Measurements from ENCODE around the gene MPHOSPH9. TPM values are rescaled to one million over a fixed set of nuclear protein-coding genes. Genes with fewer than 3 reads are reported as not detected.

Gene MPHOSPH9
- total RNA-seq, 1 donor from 2014 or later = 62.9 TPM

DNA sequence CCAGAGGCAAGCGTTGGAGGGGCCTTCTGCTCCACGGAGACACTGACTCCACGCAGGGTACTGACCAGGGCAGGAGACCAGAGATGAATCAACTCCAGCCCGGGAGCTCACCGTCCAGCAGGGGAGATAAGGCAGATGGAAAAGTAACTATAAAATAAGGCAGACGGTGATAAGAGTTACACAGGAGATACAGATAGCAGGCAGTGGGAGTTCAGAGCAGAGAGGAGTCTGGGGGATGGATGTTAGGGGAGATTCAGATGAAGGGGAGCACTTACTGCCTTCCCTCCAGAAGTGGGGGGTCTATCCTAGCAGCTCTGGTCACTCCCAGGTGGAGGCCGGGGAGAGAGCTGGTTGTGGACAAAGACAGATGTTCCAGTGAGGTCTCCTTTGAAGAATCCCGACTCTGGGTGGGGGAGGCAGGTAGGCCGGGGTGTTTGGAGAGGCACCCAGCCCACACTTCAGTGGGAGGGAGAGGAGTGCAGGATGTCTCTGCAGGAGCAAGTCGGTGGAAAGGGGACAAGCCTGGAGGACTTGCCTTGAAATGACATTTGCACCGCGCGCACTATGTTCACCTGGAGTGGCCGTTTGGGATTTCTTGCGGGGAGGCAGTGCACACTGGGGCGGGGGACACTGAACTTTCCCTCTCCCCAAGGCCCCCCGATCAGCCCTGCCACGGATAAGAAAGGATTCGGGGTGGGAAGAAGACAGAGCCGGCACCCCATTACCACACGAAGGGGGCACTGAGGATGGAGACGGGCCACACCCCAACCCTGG lies 83.3 kb downstream of the MPHOSPH9 start:
- DNase-seq = no peak

DNA sequence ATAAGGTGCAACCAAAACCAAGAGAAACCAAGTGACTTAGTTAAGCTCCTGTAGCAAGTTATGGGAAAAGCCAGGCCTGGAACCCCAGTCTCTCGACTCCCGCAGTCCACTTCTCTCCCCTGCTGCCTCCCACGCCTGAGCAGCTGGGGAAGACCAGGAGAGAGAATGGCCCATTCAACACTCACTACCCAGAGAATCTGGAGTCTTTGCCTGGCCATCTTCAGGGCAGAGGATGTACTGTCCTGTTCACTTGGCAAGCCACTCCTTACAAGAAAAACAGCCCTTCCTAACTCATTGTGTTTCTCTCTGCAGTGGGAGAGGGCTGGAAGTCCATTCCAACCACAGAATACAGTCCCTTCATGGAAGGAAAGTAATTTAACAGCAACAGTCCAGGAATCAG lies 83.9 kb downstream of the MPHOSPH9 start:
- DNase-seq = no peak

DNA sequence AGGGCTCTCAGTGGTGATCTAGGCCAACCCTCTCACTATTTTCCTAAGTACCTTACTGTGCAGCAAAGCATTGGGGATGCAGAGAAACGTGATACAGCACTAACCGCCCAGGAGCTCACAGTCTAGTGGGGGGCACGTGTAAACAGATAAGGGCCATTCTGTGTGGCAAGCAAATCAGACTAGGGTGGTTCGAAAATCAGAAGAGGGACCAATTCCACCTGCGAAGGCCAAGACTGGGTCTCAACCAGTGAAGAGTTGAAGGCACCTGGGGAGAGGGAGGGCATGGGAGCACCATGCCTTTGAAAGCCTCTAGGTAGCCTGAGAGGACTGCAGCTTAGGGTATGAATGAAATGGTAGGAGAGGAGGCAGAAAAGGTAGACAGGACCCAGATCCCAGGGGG lies 84.3 kb downstream of the MPHOSPH9 start:
- no peak for DNase-seq

DNA sequence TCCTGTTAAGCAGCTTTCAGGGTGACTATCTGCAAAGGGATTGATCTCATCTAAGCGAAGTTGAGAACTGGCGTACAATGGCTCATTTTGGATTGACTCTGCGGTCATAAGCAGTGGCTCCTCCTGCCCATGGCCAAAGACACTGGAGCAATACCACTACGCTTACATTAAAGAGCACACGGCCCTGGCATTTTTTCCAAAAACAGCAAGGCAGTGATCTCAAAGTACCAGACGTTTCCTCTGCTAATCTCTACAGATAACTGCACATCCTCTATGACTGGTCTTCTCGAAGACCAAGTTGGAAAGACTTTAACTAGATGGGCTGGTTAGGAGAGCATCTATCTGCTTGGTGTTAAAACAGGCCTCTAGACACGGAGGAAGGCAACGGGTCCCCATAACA lies 84.7 kb downstream of the MPHOSPH9 start:
- no peak for DNase-seq

DNA sequence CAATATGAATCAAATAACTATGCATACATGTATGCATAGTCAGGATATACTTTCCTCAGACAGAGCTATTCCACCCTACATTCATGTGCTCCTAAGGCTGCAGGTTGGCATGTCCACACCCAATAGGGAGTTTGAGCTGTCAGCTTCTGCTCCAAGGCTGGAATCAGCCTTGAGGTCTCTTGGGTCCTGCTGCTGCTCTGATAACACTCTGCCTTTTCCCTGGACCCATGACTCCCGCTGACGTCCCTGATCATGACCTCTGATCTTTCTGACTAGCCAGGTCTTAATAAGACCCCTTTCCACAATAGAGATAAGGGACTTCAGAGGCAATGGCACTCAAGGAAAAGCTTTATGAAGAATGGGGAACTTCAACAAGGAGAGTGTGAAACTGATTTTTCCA lies 87.7 kb downstream of the MPHOSPH9 start:
- no peak for DNase-seq

DNA sequence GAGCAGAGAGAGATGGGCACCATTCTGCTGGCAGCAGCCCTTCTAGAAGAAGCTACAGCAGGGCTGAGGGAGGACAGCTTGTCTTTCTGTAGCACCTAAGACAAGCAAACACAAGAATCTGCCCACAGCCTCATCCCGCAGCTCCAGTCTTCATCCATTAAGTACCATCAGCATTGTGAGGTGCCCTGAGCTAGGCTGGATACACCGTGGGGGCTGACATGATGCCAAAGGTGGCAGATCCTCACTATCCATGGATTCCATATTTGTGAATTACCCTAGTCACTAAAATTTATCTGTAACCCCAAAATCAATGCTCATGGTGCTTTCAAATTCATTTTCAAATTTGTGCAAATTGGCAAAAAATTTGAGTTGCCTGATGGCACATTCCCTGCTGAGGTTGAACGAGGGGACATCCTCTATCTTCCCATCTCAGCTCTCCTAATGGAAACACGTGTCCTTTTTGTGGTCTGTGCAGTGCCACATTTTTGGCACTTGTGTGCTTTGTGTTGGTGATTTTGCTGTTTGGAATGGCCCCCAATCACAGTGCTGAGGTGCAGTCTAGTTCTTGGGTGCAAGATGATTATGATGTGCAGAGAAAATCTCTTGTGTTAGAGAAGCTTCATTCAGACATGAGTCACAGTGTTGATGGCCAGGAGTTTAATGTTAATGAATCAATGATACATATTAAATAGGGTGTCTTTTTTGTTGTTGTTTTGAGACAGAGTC lies 89.0 kb downstream of the MPHOSPH9 start:
- no peak for DNase-seq

DNA sequence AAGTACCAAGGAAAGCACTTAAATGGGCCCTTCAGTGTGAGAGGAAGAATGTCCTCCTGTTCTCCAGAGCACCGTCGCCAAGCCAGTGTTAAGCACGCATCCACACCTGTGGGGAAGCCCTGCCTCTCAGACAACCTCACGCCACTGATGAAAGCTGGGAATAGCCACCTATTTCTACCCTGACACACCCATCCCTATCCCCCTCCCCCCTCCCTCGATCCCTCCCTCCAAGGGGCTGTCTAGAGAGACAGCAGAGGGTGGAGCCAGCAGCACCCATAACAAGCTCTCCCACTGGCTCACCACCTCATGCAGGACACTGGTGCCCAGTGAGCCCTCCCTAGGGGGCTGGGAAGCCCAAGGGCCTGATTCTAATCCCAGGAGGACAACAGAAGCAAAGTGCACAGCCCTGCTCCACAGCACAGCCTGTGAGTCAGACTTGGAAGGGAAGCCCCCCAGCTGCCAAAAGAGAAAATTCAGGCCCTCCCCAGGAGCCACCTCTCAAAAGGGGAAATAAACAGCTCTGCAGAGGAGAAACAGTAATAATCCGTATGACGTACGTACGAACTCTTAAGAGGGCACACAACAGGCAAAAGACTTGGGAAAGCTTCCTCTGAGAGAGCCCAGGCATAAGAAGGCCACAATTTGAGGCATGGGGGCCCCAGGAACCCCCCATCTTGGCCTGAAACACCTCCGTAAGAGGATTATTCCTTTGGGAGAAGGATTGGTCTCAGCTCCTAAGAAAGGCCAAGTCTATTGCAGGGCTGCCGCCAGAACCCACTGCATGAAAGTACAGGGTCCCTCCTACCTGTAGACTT lies 89.8 kb downstream of the MPHOSPH9 start:
- no peak for DNase-seq

DNA sequence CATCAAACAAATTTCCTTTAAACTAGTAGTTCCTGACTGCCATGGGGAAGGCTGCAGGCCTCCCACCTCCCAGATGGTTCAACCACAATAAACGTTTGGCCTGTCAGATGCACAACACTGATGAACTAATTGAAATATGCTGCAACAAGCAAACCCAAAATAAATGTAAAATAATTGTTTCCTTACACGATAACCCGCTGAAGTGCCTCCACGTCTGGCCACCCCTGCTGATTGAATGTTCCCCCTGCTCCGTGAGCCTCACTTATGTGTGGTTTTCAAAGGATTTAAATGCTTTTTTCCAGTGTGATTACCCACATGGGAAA lies 90.5 kb downstream of the MPHOSPH9 start:
- no peak for DNase-seq

DNA sequence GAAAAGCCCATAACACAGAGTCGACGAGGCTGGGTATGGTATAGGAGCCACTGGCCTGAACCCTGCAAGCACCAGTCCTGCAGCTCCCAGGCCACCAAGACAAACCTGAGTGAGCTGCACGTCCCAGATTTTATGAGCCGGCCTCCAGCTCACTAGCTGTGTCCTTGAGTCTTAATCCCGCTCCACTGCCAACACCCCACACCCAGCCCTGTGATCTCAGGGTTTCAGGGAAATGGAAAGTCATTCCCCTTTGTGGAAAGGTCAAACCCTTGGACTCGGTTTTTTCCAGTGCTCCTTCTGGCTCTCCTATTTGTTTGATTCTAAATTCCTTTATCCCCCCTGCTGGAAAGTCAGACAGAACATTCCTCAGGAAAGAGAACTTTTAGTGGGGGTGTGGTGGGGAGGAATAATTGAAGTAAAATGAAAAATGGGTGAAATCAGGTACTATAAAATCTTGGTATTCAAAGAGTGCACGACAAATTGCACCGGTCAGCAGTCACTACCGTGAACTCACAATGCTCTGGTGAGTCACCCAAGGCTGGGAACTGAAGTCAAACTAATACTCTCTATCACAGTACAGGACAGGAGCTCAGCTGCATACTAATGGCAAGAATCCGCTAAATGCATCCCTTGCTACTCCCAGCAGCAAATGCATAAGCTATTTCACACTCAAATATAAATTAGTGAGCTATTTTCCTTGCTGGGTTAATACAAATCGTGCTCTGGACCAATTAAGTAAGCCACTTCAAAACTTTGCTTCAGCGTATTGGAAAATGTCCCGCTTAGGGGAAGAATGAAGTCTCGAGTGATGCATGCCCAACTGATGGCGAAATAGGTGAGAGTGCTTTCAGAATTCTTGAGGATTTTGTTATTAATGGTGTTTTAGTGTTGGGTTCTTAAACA lies 91.1 kb downstream of the MPHOSPH9 start:
- DNase-seq = no peak

DNA sequence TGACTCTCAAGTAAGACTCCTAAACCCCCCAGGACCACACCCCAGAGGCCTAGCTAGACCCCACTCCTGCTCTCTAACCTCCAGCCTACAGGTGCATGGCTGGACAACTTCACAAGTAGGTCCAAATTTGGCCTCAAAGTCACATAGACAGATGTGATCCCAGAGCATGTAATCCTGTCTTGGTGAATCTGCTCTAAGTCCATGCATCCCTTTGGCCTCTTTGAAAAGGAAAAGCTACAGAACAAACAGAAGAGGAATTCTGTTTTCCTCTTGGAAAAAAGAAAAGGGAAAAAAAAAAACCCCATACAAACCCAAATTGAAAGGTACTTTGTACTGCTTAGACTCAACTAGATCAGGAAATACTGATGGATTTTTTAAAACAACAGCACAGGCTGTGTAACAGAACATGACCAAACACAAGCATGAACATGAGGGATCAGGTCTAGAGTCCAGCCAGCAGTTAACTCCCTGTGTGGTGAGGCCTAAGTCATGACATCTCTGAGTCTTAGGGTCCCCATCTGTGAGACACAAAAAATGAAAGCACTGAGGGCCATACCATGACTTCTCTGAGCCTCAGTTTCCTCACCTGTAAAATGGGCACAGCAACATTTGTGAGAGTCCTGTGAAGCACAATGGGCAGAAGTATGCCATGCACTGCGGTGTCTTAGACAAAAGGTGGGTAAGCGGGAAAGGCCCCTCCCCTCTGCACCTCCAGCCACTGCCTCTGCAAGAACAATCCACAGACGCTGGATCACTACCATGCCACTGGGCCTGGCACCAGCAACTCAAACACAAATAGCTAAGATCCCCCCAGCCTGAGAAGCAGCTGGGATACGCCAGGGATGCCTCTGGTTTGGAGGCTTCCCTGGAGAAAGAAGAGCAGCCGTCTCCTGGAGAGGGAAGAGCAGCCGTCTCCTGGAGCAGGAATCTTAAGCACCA lies 92.0 kb downstream of the MPHOSPH9 start:
- no peak for DNase-seq

DNA sequence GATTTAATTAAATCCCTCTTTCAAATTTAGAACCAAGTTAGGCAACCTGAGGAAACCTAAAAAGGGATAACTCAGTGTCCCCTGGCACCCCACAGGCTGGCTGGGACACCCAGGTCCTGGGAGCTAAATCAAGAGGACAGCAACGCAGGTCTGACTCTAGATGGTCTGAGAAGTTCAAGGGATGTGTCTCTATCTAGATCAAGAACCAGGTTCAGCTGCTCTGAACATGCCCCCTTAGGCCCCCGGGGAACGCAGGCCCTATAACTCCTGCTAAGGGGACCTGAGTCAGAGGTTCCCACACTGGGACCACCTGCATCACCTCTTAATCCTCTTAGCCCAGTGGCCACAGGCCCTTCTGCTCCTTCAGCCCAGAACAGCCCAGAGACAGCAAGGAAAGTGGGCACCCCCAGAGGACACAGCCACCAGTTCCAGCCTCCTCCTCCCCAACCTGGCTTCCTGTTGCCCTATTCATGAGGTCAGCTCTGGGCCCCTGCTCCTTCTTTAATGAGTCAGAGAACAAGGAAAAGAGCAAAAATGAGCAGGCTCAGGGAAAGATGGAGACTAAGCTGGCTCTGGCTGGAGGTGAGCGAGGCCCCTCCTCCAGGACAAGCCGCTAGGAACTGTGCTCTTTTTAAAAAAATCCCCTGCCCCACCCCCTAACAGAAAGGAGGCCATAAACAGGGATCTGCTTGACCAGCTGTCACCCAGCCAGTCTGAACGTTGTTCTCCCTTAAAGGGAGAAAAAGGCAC lies 92.8 kb downstream of the MPHOSPH9 start:
- DNase-seq = peak; percentile 71

DNA sequence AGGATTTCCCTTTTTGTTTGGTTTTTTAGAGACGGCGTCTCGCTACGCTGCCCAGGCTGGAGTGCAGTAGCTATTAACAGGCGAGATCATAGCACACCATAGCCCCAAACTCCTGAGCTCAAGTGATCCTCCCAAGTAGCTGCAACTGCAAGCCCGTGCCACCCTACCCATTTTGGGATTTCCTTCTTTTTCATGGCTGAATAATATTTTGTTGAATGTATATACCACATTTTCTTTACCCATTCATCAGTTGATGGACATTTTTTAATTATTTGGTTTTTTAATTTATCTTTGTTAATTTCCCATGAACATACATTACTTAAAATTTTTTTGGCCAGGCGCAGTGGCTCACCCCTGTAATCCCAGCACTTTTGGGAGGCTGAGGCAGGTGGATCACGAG lies 97.3 kb downstream of the MPHOSPH9 start:
- DNase-seq = no peak

DNA sequence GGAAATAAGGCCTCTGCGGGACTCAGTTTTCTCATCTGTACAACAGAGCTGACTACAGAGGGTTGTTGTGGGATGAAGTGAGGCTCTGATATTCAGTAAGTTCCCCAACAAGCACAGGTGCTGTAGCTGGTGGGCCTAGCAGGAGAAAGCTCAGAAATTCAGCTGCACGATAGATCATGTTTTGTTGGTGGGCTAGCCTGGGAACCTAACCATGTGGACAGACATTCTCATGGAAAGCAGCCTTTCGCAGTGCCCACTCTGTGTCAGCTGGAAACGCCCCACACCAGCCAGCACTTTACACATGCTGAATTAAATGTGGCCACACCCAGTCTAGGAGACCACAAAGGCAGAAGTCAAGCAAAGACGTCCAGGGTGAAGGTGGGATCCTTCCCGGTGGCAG lies 98.1 kb downstream of the MPHOSPH9 start:
- DNase-seq = no peak

DNA sequence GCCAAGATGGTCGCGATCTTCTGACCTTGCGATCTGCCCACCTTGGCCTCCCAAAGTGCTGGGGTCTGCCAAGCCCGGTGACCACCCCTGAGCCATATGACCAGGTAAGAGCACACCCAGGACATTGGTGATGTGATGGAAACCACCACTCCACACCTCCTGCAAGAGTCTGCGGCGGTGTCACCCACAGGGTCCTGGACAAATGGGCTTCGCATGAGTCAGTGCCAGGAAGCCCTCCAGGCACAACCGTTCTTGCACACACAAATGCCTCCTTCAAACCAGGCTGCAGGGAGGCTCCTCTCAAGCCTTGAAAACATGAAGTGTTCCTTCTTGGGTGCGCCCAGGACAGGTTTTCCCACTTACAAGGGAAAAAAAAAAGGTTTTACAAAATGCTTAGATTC lies 98.7 kb downstream of the MPHOSPH9 start:
- DNase-seq = peak; percentile 51

DNA sequence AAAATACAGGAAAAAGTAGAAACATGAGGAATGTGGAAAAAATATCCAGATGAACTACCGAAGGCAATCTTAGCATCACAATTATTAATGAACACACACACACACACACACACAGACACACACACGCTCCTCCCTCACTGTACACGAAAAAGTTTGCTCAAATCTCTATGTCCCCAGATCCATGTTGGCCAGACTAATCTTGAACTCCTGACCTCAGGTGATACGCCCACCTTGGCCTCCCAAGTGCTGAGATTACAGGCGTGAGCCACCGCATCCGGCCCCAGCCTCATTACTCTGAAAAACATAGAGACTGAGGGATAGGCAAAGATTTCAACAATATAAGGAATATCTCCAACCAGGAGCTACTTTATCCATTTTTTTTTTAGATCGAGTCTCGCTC lies 99.2 kb downstream of the MPHOSPH9 start:
- DNase-seq = no peak

DNA sequence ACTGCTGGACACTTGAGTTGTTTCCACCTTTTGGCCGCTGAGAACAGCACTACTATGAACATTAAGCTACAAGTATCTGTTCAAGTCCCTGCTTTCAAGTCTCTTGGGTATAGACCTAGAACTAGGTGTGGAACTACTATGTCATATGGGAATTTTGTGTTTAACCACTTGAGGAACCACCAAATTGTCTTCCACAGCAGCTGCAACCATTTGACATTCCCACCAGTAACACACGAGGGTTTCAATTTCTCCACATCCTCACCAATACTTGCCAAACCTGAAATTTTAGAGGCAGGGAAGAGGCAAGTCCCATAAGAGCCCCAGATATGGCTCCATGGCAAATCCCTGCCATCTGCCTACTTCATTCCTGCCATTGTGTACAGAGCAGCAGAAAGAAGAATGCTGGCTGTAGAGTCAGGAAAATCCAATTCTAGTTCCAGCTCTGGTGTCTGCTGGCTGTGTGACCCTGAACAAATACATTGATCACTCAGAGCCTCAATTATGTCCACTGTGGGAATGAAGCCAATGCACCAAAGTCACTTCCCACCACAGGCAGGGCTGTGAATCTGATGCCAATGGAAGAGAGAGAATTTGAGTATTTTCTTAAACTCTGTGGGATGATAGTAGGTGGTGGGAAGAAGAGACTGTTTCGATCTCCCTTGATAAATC lies 99.9 kb downstream of the MPHOSPH9 start:
- no peak for DNase-seq

DNA sequence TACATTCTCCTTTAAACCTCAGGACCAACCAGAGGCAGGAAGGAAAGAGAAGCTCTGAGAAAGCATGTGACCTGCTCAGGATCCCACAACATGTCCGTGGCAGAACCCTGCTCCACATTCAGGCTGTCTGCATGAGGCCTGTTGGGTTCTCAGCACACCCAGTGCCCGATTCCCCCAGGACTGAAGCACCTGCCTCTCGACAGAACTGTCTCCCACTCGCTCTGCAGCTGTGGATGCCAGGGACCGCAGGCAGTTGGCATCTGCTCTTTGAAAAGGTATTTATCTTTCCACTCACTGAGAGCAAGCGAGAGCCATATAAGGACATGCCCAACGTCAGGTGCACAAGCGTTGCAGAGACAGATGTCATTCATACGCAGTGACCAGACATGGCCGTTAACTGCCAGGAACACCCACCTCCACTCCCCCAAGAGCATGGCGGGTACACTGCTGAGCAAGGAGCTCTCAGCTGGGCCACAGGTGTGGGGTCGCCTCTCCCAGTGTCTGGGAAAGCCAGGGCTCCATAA lies 101.0 kb downstream of the MPHOSPH9 start:
- peak; percentile 48 for DNase-seq

DNA sequence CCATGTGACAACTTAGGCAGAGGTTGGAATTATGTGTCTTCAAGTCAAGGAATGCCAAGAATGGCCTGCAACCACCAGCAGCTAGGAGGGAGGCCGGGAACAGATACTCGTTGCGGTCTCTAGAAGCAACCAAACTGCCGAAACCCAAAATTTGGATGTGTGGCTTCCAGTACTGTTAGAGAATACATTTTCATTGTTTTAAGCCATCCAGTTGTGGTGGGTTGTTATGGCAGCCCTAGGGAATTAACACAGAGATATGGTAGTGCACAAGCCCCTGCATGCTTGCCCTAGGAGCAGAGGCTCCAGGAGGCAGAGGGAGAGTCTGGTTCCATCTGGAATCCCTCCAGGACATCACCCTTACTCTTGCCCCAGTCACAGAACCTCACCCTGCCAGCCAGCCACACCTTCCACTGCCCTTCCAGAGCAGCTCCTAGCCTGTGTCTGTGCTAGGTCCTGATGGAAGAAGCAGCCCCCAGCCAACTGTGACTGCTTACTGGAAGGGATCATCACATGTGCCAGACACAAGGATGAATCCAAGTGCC lies 101.6 kb downstream of the MPHOSPH9 start:
- DNase-seq = no peak

DNA sequence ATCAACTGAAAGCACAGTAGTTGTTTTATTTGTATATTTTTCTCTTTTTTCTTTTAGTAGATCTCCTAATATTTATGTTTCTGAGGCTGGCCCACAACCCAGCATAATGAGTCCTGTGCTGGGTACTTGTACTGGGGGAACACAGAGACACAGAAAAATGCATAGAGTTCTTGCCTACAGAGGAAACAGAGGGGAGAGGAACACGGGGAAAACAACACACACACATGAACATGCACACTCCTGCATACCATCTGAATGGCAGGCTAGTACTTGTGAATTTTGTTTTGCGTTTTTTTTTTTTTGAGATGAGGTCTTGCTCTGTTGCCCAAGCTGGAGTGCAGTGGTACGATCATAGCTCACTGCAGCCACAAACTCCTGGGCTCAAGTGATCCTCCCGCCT lies 103.3 kb downstream of the MPHOSPH9 start:
- no peak for DNase-seq

Measured in tongue (tissue), 2 donors.